Skeletal muscle satellite cell (primary cell): ENCODE data around the gene CRADD.

Experiments
- H3K27me3 ChIP-seq: 2 replicates; pipeline ENCODE4 v1.7.0; 2013; ENCODE audit warnings: low read length; ENCODE audit not compliant: control insufficient read depth, insufficient read depth
- H3K36me3 ChIP-seq: 2 replicates; pipeline ENCODE4 v1.7.0; 2013; ENCODE audit warnings: mild to moderate bottlenecking, control low read depth, low read length; ENCODE audit not compliant: insufficient read depth
- H3K4me1 ChIP-seq: 2 replicates; pipeline ENCODE4 v1.7.0; 2013; ENCODE audit warnings: low read length; ENCODE audit not compliant: control insufficient read depth, insufficient read depth
- H3K4me2 ChIP-seq: 2 replicates; pipeline ENCODE4 v1.7.0; 2013; ENCODE audit warnings: mild to moderate bottlenecking, low read length
- H3K4me3 ChIP-seq: 2 replicates; pipeline ENCODE4 v1.7.0; 2013; ENCODE audit warnings: low read length
- H3K9ac ChIP-seq: 2 replicates; pipeline ENCODE4 v1.7.0; 2013; ENCODE audit warnings: mild to moderate bottlenecking, low read depth, low read length, moderate library complexity
- H3K9me3 ChIP-seq: replicated peaks from 2 replicates; pipeline ENCODE4 v1.7.0; 2013; ENCODE audit warnings: mild to moderate bottlenecking, control low read depth, low read length

Gene CRADD

DNA sequence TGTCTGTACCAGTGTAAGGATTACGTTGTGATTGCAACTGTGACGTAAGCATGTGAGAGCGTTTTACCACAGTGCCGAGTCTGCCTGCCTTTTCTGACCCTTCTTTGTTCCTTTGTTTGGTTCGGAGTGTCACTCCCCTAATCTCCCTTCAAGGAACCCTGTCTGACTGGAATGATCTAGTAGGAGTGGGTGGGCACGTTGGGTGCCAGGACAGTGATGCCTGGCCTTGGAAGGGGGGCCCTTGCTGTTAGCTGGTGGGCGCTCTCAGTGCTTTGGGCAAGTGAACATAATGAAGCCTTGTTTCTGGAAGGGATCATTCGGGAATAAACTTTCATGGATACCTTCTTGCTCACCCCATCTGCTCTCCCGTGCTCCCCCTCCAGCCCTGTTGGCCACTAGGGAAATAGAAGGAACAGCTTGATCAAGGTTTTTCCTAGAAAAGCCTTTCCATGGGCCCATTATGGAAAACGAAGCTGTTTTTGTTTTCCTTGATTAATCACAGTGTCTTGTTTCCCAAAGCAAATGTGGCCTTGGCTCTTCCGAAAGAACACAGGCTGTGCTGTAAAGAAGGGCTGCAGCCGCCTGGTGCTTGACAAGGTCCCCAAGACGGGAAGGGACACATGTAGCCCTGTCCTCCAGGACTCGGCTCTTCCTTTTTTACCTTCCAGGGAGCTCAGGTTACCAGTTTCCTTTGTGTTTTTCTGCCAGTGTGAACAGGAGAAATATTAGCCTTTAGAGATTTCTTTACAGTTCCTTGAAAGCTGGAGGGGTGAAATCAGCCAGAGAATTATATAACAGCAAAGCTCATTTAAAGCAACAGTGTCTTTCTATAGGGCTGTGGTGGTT lies 215.5 kb downstream of the CRADD start:
- H3K4me1 ChIP-seq = peaks cover 10% of the 10 kb centered on the region
- no peak overlapping the region for H3K4me3 ChIP-seq
- H3K9me3 ChIP-seq = no peaks in the 10 kb centered on the region
- H3K4me2 ChIP-seq = no peak overlapping the region
- no peaks in the 10 kb centered on the region for H3K27me3 ChIP-seq
- H3K9ac ChIP-seq = no peak overlapping the region
- H3K36me3 ChIP-seq = no peaks in the 10 kb centered on the region

DNA sequence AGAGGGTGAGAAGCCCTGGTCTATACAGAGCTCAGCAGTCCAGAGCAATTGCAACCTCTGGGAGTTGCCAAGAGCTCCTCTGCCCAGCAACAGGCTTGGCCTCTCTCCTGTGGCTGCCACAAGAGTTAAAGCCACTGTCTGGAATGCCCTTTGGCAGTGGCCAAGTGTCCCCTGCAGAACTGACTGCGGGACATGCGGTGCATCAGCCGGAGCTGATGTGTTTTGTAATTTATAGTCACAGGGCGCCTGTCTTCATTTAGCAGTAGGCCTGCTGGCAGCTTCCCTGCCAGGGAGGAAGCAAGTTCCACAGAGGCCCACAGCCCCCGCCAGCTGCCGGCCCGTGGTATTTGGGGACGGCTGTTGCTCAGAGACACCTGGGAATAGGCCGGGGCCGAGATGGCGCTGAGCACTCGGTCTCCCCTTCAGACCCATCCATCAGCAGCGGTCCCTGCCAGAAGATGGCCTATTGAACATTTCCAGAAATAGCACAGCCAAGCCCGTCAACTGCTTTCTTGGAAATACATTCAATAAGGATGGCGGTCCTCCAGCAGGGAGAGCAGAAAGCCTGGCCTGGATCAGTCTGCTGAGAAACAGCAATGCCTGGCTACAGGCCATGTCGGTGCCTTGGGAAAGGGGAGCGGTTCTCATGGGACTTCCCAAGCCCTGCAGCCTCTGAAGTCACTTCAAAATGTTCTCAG lies 217.4 kb downstream of the CRADD start:
- Histone ChIP-seq H3K4me3 (no peak overlapping the region), H3K4me1 (peaks cover 10% of the 10 kb centered on the region), H3K27me3 (no peaks in the 10 kb centered on the region), H3K9ac (peak overlapping the region; percentile 8), H3K9me3 (no peaks in the 10 kb centered on the region), H3K4me2 (no peak overlapping the region), H3K36me3 (no peaks in the 10 kb centered on the region)

DNA sequence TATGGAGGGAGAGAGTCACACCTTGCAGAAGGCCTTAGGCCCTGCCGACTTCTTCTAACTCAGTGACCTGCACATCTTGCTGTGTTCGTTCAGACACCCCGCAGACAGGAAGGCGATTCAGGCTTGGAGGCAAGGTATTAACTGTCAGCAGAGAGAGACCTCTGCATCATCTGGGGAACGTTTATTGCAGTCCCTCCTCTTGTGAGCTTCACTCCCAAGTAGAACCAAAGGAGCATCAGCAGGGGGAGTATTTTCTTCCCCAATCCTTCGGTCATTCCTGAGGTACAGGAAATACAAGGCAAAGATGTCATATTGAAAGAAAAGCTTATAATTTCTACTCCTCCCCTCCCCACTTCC lies 217.9 kb downstream of the CRADD start:
- Histone ChIP-seq H3K4me1 (peaks cover 10% of the 10 kb centered on the region), H3K9me3 (no peaks in the 10 kb centered on the region), H3K4me3 (no peak overlapping the region), H3K9ac (no peak overlapping the region), H3K4me2 (no peak overlapping the region), H3K36me3 (no peaks in the 10 kb centered on the region), H3K27me3 (no peaks in the 10 kb centered on the region)

DNA sequence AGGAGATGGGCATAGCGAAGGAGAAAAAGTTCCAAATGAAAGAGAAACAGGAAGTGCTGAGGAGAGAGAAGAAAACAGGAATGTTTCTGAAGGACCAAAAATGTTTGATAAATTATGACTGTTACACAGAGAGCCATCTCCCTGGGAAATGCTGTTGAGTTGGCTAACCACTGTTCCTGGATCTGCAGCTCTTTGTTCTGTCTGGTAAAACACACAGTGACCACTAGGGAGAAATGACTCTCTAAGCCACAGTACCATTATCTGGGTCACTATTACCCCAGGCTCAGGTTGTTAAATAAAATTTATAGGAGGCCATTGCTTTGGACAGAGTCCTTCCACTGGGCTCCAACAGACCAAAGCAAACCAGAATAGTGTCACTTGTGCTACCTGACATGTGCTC lies 219.3 kb downstream of the CRADD start:
- Histone ChIP-seq H3K36me3 (no peaks in the 10 kb centered on the region), H3K9me3 (no peaks in the 10 kb centered on the region), H3K4me1 (peaks cover 10% of the 10 kb centered on the region), H3K9ac (no peak overlapping the region), H3K4me3 (no peak overlapping the region), H3K4me2 (no peak overlapping the region), H3K27me3 (no peaks in the 10 kb centered on the region)

DNA sequence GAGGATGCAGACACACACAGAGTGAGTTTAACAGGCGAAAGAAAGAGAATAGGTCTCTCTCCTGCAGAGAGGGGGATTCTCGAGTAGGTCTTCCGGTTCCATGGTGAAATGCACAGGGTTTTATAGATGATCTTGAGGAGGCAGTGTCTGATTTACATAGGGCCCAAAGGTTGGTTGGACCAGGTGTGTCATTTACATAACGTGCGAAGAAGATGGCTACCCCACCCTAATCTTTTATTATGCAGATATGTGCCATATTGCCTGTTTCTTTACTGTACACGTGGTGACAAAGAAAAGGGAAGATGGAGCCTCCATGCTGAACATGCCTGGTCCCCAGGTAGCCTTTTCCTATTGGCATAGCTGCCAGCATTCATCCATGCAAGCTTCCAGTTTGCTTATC lies 219.8 kb downstream of the CRADD start:
- peaks cover 10% of the 10 kb centered on the region for H3K4me1 ChIP-seq
- H3K4me3 ChIP-seq = no peak overlapping the region
- H3K9ac ChIP-seq = no peak overlapping the region
- no peak overlapping the region for H3K4me2 ChIP-seq
- no peaks in the 10 kb centered on the region for H3K27me3 ChIP-seq
- H3K36me3 ChIP-seq = no peaks in the 10 kb centered on the region
- H3K9me3 ChIP-seq = no peaks in the 10 kb centered on the region

DNA sequence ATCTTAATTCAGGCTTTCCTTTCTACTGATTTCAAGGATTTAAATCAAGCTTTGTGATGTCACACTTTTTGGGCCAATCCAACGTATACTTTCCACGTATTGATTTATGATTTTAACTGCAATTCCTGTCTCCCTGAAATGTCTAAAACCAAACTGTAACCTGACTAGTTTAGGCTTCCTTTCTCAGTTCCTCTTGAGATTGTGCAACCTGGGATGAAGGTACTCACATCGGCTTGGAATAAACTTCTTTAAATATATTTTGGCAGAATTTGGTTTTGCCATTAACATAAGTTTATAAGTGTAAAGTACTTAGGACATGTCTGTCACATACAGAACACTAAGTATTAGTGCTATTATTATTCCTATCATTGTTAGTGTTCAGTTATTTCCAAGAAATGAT lies 224.6 kb downstream of the CRADD start:
- no peak overlapping the region for H3K9ac ChIP-seq
- H3K4me3 ChIP-seq = no peak overlapping the region
- H3K4me2 ChIP-seq = no peak overlapping the region
- no peaks in the 10 kb centered on the region for H3K4me1 ChIP-seq
- no peaks in the 10 kb centered on the region for H3K36me3 ChIP-seq
- no peaks in the 10 kb centered on the region for H3K9me3 ChIP-seq
- no peaks in the 10 kb centered on the region for H3K27me3 ChIP-seq

DNA sequence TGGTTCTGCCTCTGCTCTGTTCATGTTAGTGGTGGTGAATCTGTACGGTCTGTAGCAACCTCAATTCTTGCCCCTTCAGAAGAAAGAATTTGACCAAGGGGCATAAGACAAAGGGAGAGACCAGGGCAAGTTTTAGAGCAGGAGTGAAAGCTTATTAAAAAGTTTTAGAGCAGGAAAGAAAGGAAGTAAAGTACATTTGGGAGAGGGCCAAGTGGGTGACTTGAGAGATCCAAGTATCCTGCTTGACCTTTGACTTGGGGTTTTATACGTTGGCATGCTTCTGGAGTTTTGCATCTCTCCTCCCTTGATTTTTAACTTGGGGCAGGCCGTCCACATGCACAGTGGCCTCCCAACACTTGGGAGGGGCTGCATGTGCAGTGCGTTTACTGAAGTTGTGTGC lies 225.0 kb downstream of the CRADD start:
- no peak overlapping the region for H3K4me3 ChIP-seq
- H3K36me3 ChIP-seq = no peaks in the 10 kb centered on the region
- no peaks in the 10 kb centered on the region for H3K9me3 ChIP-seq
- H3K27me3 ChIP-seq = no peaks in the 10 kb centered on the region
- H3K4me1 ChIP-seq = no peaks in the 10 kb centered on the region
- H3K4me2 ChIP-seq = no peak overlapping the region
- H3K9ac ChIP-seq = no peak overlapping the region

DNA sequence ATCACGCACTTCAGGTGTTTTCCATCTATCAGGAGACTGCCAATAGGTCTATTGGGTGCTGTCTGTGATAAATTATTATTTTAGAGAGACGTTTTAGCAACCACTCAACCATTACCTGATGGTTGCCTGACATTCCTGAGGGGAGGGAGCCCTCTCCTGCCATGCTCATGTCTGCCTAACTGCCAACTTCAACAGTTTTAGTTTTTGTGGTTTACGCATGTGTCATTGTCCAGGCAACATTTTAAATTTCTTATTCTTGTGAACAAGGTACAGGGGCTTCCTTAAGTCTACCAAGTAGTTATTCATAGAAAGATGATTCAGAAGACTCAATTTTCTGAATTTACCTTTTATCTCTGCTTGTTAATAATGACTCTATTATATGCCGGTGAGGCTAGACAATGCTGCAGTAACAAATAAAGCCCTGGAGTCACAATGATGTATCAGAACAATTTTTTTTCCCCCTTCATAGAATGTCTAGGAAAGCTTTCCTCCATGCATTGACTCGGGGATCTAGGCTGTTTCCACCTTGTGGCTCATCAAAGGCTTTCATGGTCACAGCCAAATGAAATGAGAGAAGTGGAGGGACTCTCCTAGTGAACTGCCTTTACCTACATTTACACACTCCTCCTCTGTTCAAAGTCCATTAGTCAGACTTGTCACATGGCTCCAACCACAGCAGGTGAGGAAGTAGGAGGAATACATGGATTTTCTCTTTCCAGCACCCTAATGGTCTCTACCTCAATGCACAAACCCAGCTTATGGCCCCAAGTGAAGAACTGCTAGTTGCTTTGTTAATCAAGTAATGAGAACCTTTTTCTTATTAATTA lies 225.8 kb downstream of the CRADD start:
- Histone ChIP-seq H3K4me3 (no peak overlapping the region), H3K9ac (no peak overlapping the region), H3K4me1 (no peaks in the 10 kb centered on the region), H3K9me3 (no peaks in the 10 kb centered on the region), H3K36me3 (no peaks in the 10 kb centered on the region), H3K27me3 (no peaks in the 10 kb centered on the region), H3K4me2 (no peak overlapping the region)

DNA sequence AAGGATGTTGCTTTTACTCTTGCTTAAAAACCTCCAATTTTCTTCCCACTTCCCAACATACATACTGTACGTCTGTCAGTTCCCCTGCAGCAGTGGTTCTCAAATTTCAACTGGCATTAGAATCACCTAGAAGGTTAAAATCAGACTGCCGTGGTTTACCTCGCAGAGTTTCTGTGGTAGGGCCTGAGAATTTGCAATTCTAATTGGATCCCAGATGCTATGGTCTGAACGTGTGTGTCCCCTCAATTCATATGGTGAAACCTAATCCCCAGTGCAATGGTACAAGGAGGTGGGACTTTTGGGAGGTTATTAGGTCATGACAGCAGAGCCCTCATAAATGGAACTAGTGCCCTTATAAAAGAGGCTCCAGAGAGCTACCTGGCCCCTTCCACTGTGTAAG lies 226.9 kb downstream of the CRADD start:
- no peaks in the 10 kb centered on the region for H3K9me3 ChIP-seq
- no peak overlapping the region for H3K4me3 ChIP-seq
- no peak overlapping the region for H3K4me2 ChIP-seq
- H3K36me3 ChIP-seq = no peaks in the 10 kb centered on the region
- no peak overlapping the region for H3K9ac ChIP-seq
- no peaks in the 10 kb centered on the region for H3K27me3 ChIP-seq
- peaks cover 5% of the 10 kb centered on the region for H3K4me1 ChIP-seq

DNA sequence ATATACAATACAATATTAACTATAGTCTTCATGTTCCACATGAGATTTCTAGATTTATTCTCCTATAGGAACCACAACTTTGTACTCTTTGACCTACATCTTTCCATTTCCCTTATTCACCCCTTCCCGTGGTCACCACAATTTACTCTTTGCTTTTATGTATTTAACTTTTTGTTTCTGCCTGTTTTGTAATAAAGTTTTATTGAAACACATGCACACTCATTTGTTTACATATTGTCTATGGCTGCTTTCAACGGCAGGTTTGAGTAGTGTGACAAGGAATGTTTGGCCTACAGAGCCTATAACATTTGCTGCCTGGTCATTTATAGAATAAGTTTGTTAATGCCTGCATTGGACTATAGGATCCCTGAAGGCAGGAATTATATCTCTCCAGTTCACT lies 231.1 kb downstream of the CRADD start:
- no peak overlapping the region for H3K4me3 ChIP-seq
- H3K4me1 ChIP-seq = peaks cover 10% of the 10 kb centered on the region
- H3K9ac ChIP-seq = no peak overlapping the region
- no peaks in the 10 kb centered on the region for H3K27me3 ChIP-seq
- H3K9me3 ChIP-seq = no peaks in the 10 kb centered on the region
- no peaks in the 10 kb centered on the region for H3K36me3 ChIP-seq
- no peak overlapping the region for H3K4me2 ChIP-seq

DNA sequence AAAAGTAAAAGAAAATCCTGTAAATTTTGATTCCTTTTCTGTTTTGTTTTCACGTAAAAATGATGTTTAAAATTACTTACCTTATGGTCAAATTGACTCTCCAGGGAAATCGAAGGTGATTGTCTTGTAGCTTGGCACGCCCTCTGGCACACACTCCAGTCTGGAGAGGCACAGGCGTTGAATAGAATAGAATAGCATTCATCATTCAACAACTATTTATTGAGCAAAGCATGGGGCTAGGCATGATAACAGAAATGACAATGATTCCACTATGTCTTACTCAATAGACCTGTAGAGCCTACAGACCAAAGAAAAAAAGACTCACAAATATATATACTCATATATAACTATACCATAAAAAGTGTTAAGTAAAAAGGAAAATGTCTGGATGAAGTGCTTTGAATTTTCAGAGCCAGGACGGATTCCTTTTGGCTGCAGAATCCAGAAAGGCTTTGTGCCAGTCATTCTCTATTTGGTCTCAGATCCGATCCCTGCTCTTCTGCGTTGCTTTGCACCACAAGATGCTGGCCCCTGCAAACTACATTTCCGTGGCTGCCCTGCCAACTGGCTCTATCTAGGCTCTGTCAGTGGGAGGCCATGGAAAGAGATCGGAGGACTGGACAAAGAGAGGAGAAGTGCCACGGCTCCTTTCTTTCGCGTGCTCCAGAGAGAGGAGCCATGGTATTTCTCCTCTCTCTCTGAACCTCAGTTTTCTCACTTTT lies 231.8 kb downstream of the CRADD start:
- Histone ChIP-seq H3K4me2 (no peak overlapping the region), H3K36me3 (no peaks in the 10 kb centered on the region), H3K9ac (no peak overlapping the region), H3K27me3 (no peaks in the 10 kb centered on the region), H3K4me1 (peaks cover 18% of the 10 kb centered on the region), H3K4me3 (no peak overlapping the region), H3K9me3 (no peaks in the 10 kb centered on the region)
